GM19043 (cell line): Measurements from ENCODE around the gene TIGD2.

Source experiments
- ATAC-seq: cut with Tn5 transposase; IDR thresholded peaks from one replicate; pipeline ENCODE4 v1.9.1; 2021; ENCODE audit warnings: low read depth; ENCODE audit not compliant: unreplicated experiment

TIGD2 gene

GRCh38 chr4:89158884-89159503 is 47.7 kb downstream of the TIGD2 start:
- no peak for ATAC-seq

- no peak for ATAC-seq
These were observed 49.5 kb downstream of the TIGD2 start for GRCh38 chr4:89160806-89161205.

- no peak for ATAC-seq
These were observed 50.5 kb downstream of the TIGD2 start for GRCh38 chr4:89161841-89162240.

- no peak for ATAC-seq
These were observed 51.2 kb downstream of the TIGD2 start for GRCh38 chr4:89162496-89162895.

GRCh38 chr4:89162987-89163386 is 51.7 kb downstream of the TIGD2 start:
- no peak for ATAC-seq

GRCh38 chr4:89164400-89164799 is 53.1 kb downstream of the TIGD2 start:
- no peak for ATAC-seq
